ENCODE results near the gene CRELD1. TPM values are rescaled to one million over a fixed set of nuclear protein-coding genes. Genes with fewer than 3 reads are reported as not detected.

The CRELD1 gene
- total and polyA plus RNA-seq, 9 of the 15 experiments (the other 6 are each of a cell fraction or from before 2014, with no cell fraction given) = 3.3 to 25.8 (median 16.5) TPM

GRCh38 chr3:9940746-9941145, 7.1 kb downstream of the CRELD1 start:
- Histone ChIP-seq H3K27ac (ENCODE audit: extremely low read depth, low read depth, low read length) (no peak overlapping the region), H3K4me2 (ENCODE audit: insufficient read depth, low read length) (no peak overlapping the region), H3K9me3 (replicated peaks; ENCODE audit: control insufficient read depth, insufficient read depth, low read depth, low read length) (0 out of 2 replicates have a peak, but pooled peaks cover 3% of the 10 kb centered on the region), H4K20me1 (replicated peaks; ENCODE audit: control insufficient read depth, insufficient read depth, low read length) (no peaks in the 10 kb centered on the region), H3K9ac (ENCODE audit: insufficient read depth in 1 of 2, low read depth in 2 of 2, low read length in 2 of 2) (no peak overlapping the region), H3K9me1 (ENCODE audit: control insufficient read depth, insufficient read depth, low read length) (no peaks in the 10 kb centered on the region), H2AFZ (ENCODE audit: low read depth, low read length) (no peak overlapping the region), H3K27me3 (ENCODE audit: control insufficient read depth in 2 of 2, insufficient read depth in 2 of 2, low read length in 2 of 2) (no peaks in the 10 kb centered on the region), H3K4me3 (no peak overlapping the region), H3K4me1 (replicated peaks in 1 of 2; ENCODE audit: control insufficient read depth in 2 of 2, insufficient read depth in 2 of 2, low read length in 2 of 2) (peaks cover 0 to 15% of the 10 kb centered on the region in 2 experiments; a peak in 3 of 5 replicates), H3K36me3 (ENCODE audit: control insufficient read depth, insufficient read depth, low read length) (peaks cover 45% of the 10 kb centered on the region), H3K79me2 (ENCODE audit: control insufficient read depth, insufficient read depth, low read length) (peaks cover 5% of the 10 kb centered on the region; the same call in 2 of the 3 replicates)
- intact Hi-C loops (cut with micrococcal nuclease) (no loop called here), in situ Hi-C loops (cut with MboI) (no loop called here)
- ChIA-PET POLR2A (no interaction called here), CTCF (ENCODE audit: low intra/inter-chr PET ratio) (no interaction called here)
- no peak for ATAC-seq
- FAIRE-seq = no peak
- DNase-seq (ENCODE audit: extremely low read depth in 1 of 4, low spot score in 3 of 4) = no peak
- no TSS peak for BruUV-seq (replicated peaks)
- TF ChIP-seq SP1 (CRISPR knock-in tag; IDR thresholded peaks at IDR 0.05) (no peak), ZKSCAN3 (CRISPR knock-in tag; IDR thresholded peaks at IDR 0.05) (no peak), ATF6 (CRISPR knock-in tag; IDR thresholded peaks at IDR 0.05) (no peak), RBFOX2 (IDR thresholded peaks at IDR 0.05; ENCODE audit: low read depth, low read length) (no peak), ZFP1 (CRISPR knock-in tag; IDR thresholded peaks at IDR 0.05) (no peak), ZBTB7A (IDR thresholded peaks at IDR 0.05; ENCODE audit: borderline replicate concordance, control insufficient read depth, low read depth, low read length) (no peak)
- 94% methylated on average over 8 of the region's 10 CpGs for WGBS (ENCODE audit: insufficient coverage, low coverage, missing lambda C conversion rate)
